Neural crest cell (in vitro differentiated cells): ENCODE data around the gene SLX4IP. TPM values are rescaled to one million over a fixed set of nuclear protein-coding genes. Genes with fewer than 3 reads are reported as not detected.

Experiments
- DNase-seq: peaks from one replicate; pipeline ENCODE4 v3.0.0; 2021; ENCODE audit warnings: low read depth, mixed read lengths, low spot score
- H3K27ac Mint-ChIP-seq: one replicate; pipeline ENCODE4 v1.8.0; 2021; ENCODE audit warnings: mild to moderate bottlenecking, mixed read lengths; ENCODE audit not compliant: unreplicated experiment
- H3K27me3 Mint-ChIP-seq: 2 replicates; pipeline ENCODE4 v1.8.0; 2021; ENCODE audit warnings: low read depth, mild to moderate bottlenecking, mixed read lengths
- H3K36me3 Mint-ChIP-seq: 2 replicates; pipeline ENCODE4 v1.8.0; 2021; ENCODE audit warnings: low read depth, mild to moderate bottlenecking, mixed read lengths
- H3K4me1 Mint-ChIP-seq: 2 replicates; pipeline ENCODE4 v1.8.0; 2021; ENCODE audit warnings: mixed read lengths
- H3K4me3 Mint-ChIP-seq: one replicate; pipeline ENCODE4 v1.8.0; 2021; ENCODE audit warnings: mild to moderate bottlenecking, mixed read lengths
- H3K9me3 Mint-ChIP-seq: 2 replicates; pipeline ENCODE4 v1.8.0; 2021; ENCODE audit warnings: mixed read lengths
- total RNA-seq: library from RNA; stranded (reverse); gene quantifications from 2 replicates; pipeline ENCODE4 v1.2.1, GENCODE V29; 2021
- TF ChIP-seq, protein P1 (sequence below): fragments of 200-600 bp; sonication (generic); conservative IDR thresholded peaks from 2 replicates; pipeline ENCODE4 v1.5.0; 2021; ENCODE audit warnings: antibody characterized with exemption, mild to moderate bottlenecking

The SLX4IP gene
- total RNA-seq, 1 donor from 2014 or later = 8.5 TPM

DNA sequence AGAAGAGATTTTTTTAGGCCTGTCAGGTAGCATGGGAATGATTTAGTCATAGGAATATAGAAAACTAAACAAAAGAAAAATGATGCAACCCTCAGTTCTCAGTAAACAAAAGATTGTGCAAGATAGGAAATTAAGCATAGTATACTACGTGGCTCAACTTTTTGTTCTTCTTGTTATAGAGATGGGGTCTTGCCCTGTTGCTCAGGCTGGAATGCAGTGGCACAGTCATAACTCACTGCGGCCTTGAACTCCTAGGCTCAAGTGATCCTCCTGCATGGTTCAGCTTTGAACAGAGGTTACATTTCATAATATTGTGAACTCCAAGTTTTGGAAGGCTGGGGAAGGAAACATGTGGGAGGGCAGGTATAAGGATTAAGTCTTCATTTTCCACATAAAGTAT is 28.5 kb downstream of the SLX4IP start:
- H3K27me3 Mint-ChIP-seq = no peaks in the 10 kb centered on the region
- H3K4me3 Mint-ChIP-seq = no peak overlapping the region
- DNase-seq = no peak
- no peak overlapping the region for H3K27ac Mint-ChIP-seq
- H3K9me3 Mint-ChIP-seq = peaks cover 14% of the 10 kb centered on the region
- TF ChIP-seq, protein P1, sequence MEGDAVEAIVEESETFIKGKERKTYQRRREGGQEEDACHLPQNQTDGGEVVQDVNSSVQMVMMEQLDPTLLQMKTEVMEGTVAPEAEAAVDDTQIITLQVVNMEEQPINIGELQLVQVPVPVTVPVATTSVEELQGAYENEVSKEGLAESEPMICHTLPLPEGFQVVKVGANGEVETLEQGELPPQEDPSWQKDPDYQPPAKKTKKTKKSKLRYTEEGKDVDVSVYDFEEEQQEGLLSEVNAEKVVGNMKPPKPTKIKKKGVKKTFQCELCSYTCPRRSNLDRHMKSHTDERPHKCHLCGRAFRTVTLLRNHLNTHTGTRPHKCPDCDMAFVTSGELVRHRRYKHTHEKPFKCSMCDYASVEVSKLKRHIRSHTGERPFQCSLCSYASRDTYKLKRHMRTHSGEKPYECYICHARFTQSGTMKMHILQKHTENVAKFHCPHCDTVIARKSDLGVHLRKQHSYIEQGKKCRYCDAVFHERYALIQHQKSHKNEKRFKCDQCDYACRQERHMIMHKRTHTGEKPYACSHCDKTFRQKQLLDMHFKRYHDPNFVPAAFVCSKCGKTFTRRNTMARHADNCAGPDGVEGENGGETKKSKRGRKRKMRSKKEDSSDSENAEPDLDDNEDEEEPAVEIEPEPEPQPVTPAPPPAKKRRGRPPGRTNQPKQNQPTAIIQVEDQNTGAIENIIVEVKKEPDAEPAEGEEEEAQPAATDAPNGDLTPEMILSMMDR = no peak
- H3K36me3 Mint-ChIP-seq = peaks cover 25% of the 10 kb centered on the region
- H3K4me1 Mint-ChIP-seq = peaks cover 31% of the 10 kb centered on the region

DNA sequence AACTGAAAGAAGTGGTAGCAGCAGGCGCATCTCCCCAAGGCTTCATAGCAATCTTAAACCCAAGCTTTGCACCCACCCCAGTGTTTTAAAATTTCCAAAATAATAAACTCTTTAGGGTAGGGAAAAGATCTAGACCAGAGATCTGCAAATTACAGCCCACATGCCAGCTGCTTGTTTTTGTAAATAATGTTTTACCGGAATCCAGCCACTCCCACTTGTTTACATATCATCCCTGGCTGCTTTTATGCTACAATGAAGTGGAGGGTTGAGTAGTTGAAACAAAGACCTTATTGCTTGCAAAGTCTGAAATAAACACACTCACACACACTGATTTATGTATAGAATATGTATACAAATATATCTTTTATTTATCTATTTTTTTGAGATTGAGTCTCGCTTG is 30.0 kb downstream of the SLX4IP start:
- TF ChIP-seq, protein P1 = no peak
- H3K4me1 Mint-ChIP-seq = peaks cover 42% of the 10 kb centered on the region
- no peak for DNase-seq
- H3K27me3 Mint-ChIP-seq = no peaks in the 10 kb centered on the region
- H3K9me3 Mint-ChIP-seq = peaks cover 10% of the 10 kb centered on the region
- H3K4me3 Mint-ChIP-seq = no peak overlapping the region
- peaks cover 15% of the 10 kb centered on the region for H3K36me3 Mint-ChIP-seq
- no peak overlapping the region for H3K27ac Mint-ChIP-seq

DNA sequence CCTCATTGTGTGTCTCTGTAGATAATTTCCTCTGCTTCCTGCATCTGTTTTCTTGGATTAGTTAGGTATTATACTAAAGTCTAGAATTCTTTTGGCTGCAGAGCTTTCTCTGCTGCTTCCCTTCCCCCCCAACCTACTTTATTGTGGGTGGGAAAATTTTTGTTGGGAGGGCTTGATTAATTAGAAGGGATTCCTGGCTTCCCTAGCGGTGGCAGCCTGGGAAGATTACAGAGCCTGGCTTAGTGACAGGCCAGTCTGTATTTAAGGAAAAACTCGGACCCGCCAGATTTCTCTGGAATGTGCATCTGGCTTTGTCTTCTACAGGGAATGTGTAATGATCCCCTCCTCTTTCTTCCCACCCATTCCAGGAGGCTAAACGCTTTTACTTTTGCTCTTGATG is 31.2 kb downstream of the SLX4IP start:
- TF ChIP-seq, protein P1 = no peak
- H3K27ac Mint-ChIP-seq = peak overlapping the region; percentile 98
- peaks cover 8% of the 10 kb centered on the region for H3K9me3 Mint-ChIP-seq
- peak overlapping the region; percentile 80 for H3K4me3 Mint-ChIP-seq
- DNase-seq = peak; percentile 14
- H3K36me3 Mint-ChIP-seq = peaks cover 13% of the 10 kb centered on the region
- H3K27me3 Mint-ChIP-seq = no peaks in the 10 kb centered on the region
- H3K4me1 Mint-ChIP-seq = peaks cover 50% of the 10 kb centered on the region

DNA sequence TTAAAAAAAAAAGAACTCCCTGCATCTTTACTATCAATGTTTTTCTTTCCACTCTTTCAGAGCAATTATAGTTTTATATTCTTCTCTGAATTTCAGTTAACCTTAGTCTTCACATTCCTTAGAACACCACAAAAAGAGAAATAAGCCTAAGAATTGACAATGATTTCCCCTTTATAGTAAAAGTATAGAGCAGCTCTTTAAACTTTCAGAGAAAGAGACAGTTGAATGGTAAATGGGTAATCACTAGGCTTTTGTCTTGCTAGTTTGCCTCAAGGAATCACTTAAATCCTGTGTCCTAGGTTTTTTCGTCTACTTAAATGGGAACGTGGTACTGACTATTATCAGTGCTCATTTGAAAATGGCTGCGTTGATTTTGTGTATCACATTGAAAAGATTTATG is 31.8 kb downstream of the SLX4IP start:
- no peak for DNase-seq
- peak overlapping the region; percentile 98 for H3K27ac Mint-ChIP-seq
- H3K4me3 Mint-ChIP-seq = peak overlapping the region; percentile 80
- H3K4me1 Mint-ChIP-seq = peaks cover 55% of the 10 kb centered on the region
- peaks cover 8% of the 10 kb centered on the region for H3K9me3 Mint-ChIP-seq
- TF ChIP-seq, protein P1 = no peak
- H3K27me3 Mint-ChIP-seq = no peaks in the 10 kb centered on the region
- peaks cover 13% of the 10 kb centered on the region for H3K36me3 Mint-ChIP-seq

DNA sequence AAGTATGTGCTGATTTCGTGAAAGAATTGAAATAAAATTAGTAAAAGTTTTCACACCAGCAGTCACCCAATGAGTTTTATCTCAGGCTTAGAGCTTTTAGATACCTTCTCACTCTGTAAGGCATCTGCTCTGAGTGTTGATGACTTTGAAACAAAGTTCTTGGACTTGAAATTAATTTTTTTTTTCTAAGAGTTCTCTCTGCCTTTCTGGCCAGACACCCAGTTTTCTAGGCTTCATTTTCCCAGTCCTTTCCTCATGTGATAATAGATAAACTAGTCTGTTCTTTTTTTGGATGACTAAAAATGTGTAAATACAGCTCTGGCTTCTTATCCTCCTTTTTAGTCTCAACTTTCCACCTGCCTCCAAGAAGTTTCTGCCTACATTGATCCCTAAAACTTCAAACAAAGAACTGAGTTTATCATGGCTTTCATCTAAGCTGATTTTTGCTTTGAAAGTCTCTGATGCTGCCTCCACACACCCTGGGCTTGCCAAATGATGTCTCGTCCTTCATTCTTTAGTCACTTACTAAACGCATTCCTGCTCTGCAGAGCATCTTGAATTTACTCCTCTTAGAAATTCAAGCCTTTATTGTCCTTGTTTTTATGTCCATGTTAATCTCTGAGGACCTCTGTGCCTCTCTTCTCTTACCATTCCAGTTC is 32.7 kb downstream of the SLX4IP start:
- TF ChIP-seq, protein P1 = no peak
- DNase-seq = no peak
- peak overlapping the region; percentile 86 for H3K27ac Mint-ChIP-seq
- peaks cover 9% of the 10 kb centered on the region for H3K36me3 Mint-ChIP-seq
- no peaks in the 10 kb centered on the region for H3K27me3 Mint-ChIP-seq
- no peak overlapping the region for H3K4me3 Mint-ChIP-seq
- H3K9me3 Mint-ChIP-seq = peaks cover 8% of the 10 kb centered on the region
- H3K4me1 Mint-ChIP-seq = peaks cover 57% of the 10 kb centered on the region
